A549 (cell line): Measurements from ENCODE around the gene SEMA4D. TPM values are rescaled to one million over a fixed set of nuclear protein-coding genes. Genes with fewer than 3 reads are reported as not detected.

Source experiments
- ATAC-seq, 2 experiments: fragments of 200-7000 bp in 1 of 2; fragments of >200 bp in 1 of 2; cut with Nextera tagmentation in 1 of 2; cut with Tn5 transposase in 1 of 2; 3 replicates each; pipeline versions ENCODE4 v1.8.0 to v1.9.1; 2018 to 2020; ENCODE audit warnings: mild to moderate bottlenecking in 1 of 2, moderate library complexity in 1 of 2
- CTCF ChIA-PET: fragments of 300-600 bp; sonication (Branson Sonifier 250); formaldehyde crosslinking; extraction: SDS; loops from one replicate; lab custom pipeline; 2021; ENCODE audit warnings: antibody characterized with exemption, inconsistent platforms; lab: Yijun Ruan, JAX
- POLR2A ChIA-PET: fragments of 350-600 bp; formaldehyde crosslinking; extraction: SDS; loops from one replicate; lab custom pipeline; 2021; ENCODE audit warnings: antibody characterized with exemption, inconsistent platforms; lab: Yijun Ruan, JAX
- DNase-seq, 2 experiments: peaks; one replicate each; pipeline versions ENCODE4 v3.0.0 to v3.0.0-alpha.2; 2011 to 2016; ENCODE audit warnings: low read depth in 1 of 2, low spot score in 1 of 2
- FAIRE-seq: peaks from 2 replicates; lab custom pipeline; 2011; peaks lifted over from hg19 to GRCh38; lab: Jason Lieb, UNC
- H3K27ac ChIP-seq, 2 experiments: fragments of >200 bp; sonication (Bioruptor Twin); formaldehyde crosslinking; 3 replicates each; pipeline ENCODE4 v1.5.1; 2016 to 2017
- H3K4me1 ChIP-seq: fragments of >200 bp; sonication (Bioruptor Twin); formaldehyde crosslinking; 3 replicates; pipeline ENCODE4 v1.6.1; 2016
- H3K4me2 ChIP-seq: fragments of >200 bp; sonication (Bioruptor Twin); formaldehyde crosslinking; 3 replicates; pipeline ENCODE4 v1.6.1; 2016
- H3K4me3 ChIP-seq: fragments of >200 bp; sonication (Bioruptor Twin); formaldehyde crosslinking; 3 replicates; pipeline ENCODE4 v1.5.1; 2016
- H3K9me3 ChIP-seq: fragments of >200 bp; sonication (Bioruptor Twin); formaldehyde crosslinking; 3 replicates; pipeline ENCODE4 v1.6.1; 2016
- CBX2 ChIP-seq: fragments of 200-600 bp; sonication (generic); IDR thresholded peaks from 2 replicates; pipeline ENCODE4 v1.6.1; 2016; ENCODE audit warnings: low read depth, mild to moderate bottlenecking, borderline replicate concordance
- CBX8 ChIP-seq: fragments of 200-600 bp; sonication (generic); IDR thresholded peaks from 2 replicates; pipeline ENCODE4 v1.6.1; 2016
- ELK1 ChIP-seq: fragments of 150-350 bp; IDR thresholded peaks from 2 replicates; pipeline ENCODE4 v1.6.1; 2014; ENCODE audit warnings: low read depth, mild to moderate bottlenecking, low read length
- ESRRA ChIP-seq: fragments of 150-350 bp; IDR thresholded peaks from 2 replicates; pipeline ENCODE4 v1.6.1; 2014; ENCODE audit warnings: mild to moderate bottlenecking, low read length, borderline replicate concordance
- FOSL2 ChIP-seq, 2 experiments: fragments of 450-650 bp in 1 of 2; fragments of >200 bp in 1 of 2; sonication (Bioruptor Twin) in 1 of 2; formaldehyde crosslinking; IDR thresholded peaks; 2 replicates each; pipeline versions ENCODE4 v1.5.0 to v1.6.1; 2016 to 2020; ENCODE audit warnings: mild to moderate bottlenecking in 1 of 2, moderate library complexity in 1 of 2
- GATA3 ChIP-seq: IDR thresholded peaks from 2 replicates; pipeline ENCODE4 v1.6.1; 2012; ENCODE audit warnings: borderline replicate concordance
- HEYL ChIP-seq: fragments of 250-450 bp; sonication (Bioruptor Pico); IDR thresholded peaks from 2 replicates; pipeline ENCODE4 v1.8.0; 2021; ENCODE audit warnings: mild to moderate bottlenecking, moderate library complexity
- HOXA7 ChIP-seq: fragments of 250-450 bp; sonication (Bioruptor Pico); IDR thresholded peaks from 2 replicates; pipeline ENCODE4 v1.5.0; 2020; ENCODE audit warnings: mild to moderate bottlenecking, moderate library complexity
- HOXB5 ChIP-seq: fragments of 250-450 bp; sonication (Bioruptor Pico); IDR thresholded peaks from 2 replicates; pipeline ENCODE4 v1.5.0; 2020; ENCODE audit warnings: mild to moderate bottlenecking, moderate library complexity
- MYC ChIP-seq: IDR thresholded peaks from 2 replicates; pipeline ENCODE4 v1.6.1; 2012; ENCODE audit warnings: mild to moderate bottlenecking, inconsistent platforms, low read length, improper control_type of control experiment, borderline replicate concordance
- NFE2L2 ChIP-seq: fragments of 150-350 bp; conservative IDR thresholded peaks from 2 replicates; pipeline ENCODE4 v1.6.1; 2014; ENCODE audit warnings: low read length
- PHF8 ChIP-seq: fragments of 200-600 bp; sonication (generic); IDR thresholded peaks from 2 replicates; pipeline ENCODE4 v1.6.1; 2016; ENCODE audit warnings: low read depth, mild to moderate bottlenecking, antibody characterized with exemption, moderate library complexity, borderline replicate concordance
- POLR2AphosphoS2 ChIP-seq: conservative IDR thresholded peaks from 2 replicates; pipeline ENCODE4 v1.6.1; 2012; ENCODE audit warnings: low read length, improper control_type of control experiment, inconsistent platforms
- RFX5 ChIP-seq: fragments of 450-650 bp; IDR thresholded peaks from 2 replicates; pipeline ENCODE4 v1.7.1; 2014; ENCODE audit warnings: antibody characterized with exemption, mild to moderate bottlenecking, moderate library complexity
- RNF2 ChIP-seq: fragments of 200-600 bp; sonication (generic); IDR thresholded peaks from 2 replicates; pipeline ENCODE4 v1.6.1; 2016; ENCODE audit warnings: low read depth, mild to moderate bottlenecking, antibody characterized with exemption, moderate library complexity, borderline replicate concordance
- SMC3 ChIP-seq: fragments of >200 bp; sonication (Bioruptor Twin); formaldehyde crosslinking; IDR thresholded peaks from 3 replicates; pipeline ENCODE4 v1.6.1; 2018; ENCODE audit warnings: inconsistent platforms
- ZC3H11A ChIP-seq: fragments of 450-650 bp; IDR thresholded peaks from 2 replicates; pipeline ENCODE4 v1.6.1; 2014; ENCODE audit warnings: antibody characterized with exemption, mild to moderate bottlenecking
- ZFP36 ChIP-seq: fragments of 450-650 bp; IDR thresholded peaks from 2 replicates; pipeline ENCODE4 v1.6.1; 2014; ENCODE audit warnings: borderline replicate concordance; ENCODE audit not compliant: partially characterized antibody
- ZSCAN20 ChIP-seq: fragments of 250-450 bp; sonication (Bioruptor Pico); IDR thresholded peaks from 2 replicates; pipeline ENCODE4 v1.8.0; 2022; ENCODE audit warnings: mild to moderate bottlenecking, moderate library complexity
- WGBS: methylation state at CpG from one replicate; pipeline ENCODE4 v1.1.6; 2017; ENCODE audit errors: missing lambda C conversion rate; 5-methylcytosine and 5-hydroxymethylcytosine counted together
- polyA plus RNA-seq, 4 experiments: library from polyadenylated mRNA; depleted of rRNA in 3 of 4; stranded (reverse); fragments of >200 nt; fragmentation: RNase III in 1 of 4; extraction: RNeasy Plus Mini Kit Qiagen cat#74134 plus additional on column Dnase treatment in 1 of 4; gene quantifications; 2 replicates in 3 of 4; 3 replicates in 1 of 4; pipeline ENCODE4 v1.2.3, GENCODE V29; 2011 to 2017
- TF ChIP-seq, protein P1 (sequence below): IDR thresholded peaks from 2 replicates; pipeline ENCODE4 v1.6.1; 2012
- TF ChIP-seq, protein P2 (sequence below): IDR thresholded peaks from 2 replicates; pipeline ENCODE4 v1.6.1; 2012; ENCODE audit warnings: low read depth, borderline replicate concordance
- TF ChIP-seq, protein P3 (sequence below): IDR thresholded peaks from 2 replicates; pipeline ENCODE4 v1.6.1; 2012
- TF ChIP-seq, protein P4 (sequence below): fragments of 200-600 bp; sonication (generic); IDR thresholded peaks from 2 replicates; pipeline ENCODE4 v1.6.1; 2016; ENCODE audit warnings: antibody characterized with exemption, mild to moderate bottlenecking, moderate library complexity

Gene SEMA4D
- polyA plus RNA-seq, 2 of the 4 experiments (the other 2 are of a cell fraction): 5.3 to 7.2 TPM

GRCh38 chr9:89364666-89365531 is 133.0 kb downstream of the SEMA4D start:
- TF ChIP-seq, protein P1, sequence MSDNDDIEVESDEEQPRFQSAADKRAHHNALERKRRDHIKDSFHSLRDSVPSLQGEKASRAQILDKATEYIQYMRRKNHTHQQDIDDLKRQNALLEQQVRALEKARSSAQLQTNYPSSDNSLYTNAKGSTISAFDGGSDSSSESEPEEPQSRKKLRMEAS: no peak
- no peak for TF ChIP-seq HEYL (CRISPR knock-in tag)
- no peak for TF ChIP-seq CBX8
- TF ChIP-seq ZC3H11A: no peak
- TF ChIP-seq, protein P2, sequence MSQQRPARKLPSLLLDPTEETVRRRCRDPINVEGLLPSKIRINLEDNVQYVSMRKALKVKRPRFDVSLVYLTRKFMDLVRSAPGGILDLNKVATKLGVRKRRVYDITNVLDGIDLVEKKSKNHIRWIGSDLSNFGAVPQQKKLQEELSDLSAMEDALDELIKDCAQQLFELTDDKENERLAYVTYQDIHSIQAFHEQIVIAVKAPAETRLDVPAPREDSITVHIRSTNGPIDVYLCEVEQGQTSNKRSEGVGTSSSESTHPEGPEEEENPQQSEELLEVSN: no peak
- TF ChIP-seq ZSCAN20 (CRISPR knock-in tag): no peak
- TF ChIP-seq ZFP36: no peak
- no peak overlapping the region for H3K4me3 ChIP-seq
- CTCF ChIA-PET: interaction anchor here (1.3 kb wide), 1 partner anchor 11 kb away, joined by 4 read pairs; no protein-coding TSS in a partner anchor
- FAIRE-seq (no peak), ATAC-seq (peak in 1 of 2 experiments; percentile 11; a peak in 1 of 6 replicates), DNase-seq (no peak)
- POLR2A ChIA-PET: no interaction called here
- no peak overlapping the region for H3K4me2 ChIP-seq
- WGBS: 89% methylated on average over 12 of the region's 17 CpGs
- no peaks in the 10 kb centered on the region for H3K4me1 ChIP-seq
- no peak overlapping the region for H3K27ac ChIP-seq
- no peaks in the 10 kb centered on the region for H3K9me3 ChIP-seq

- ChIA-PET POLR2A (no interaction called here), CTCF (interaction anchor here (1.3 to 2.6 kb wide), 3 partner anchors 10 to 40 kb away, joined by 3 to 9 read pairs (median 4); no protein-coding TSS in a partner anchor)
- no peak for DNase-seq
- 94% methylated on average over 9 of the region's 9 CpGs for WGBS
- no peak overlapping the region for H3K4me2 ChIP-seq
- no peak for FAIRE-seq
- H3K27ac ChIP-seq: no peak overlapping the region
- no peaks in the 10 kb centered on the region for H3K4me1 ChIP-seq
- no peaks in the 10 kb centered on the region for H3K9me3 ChIP-seq
- TF ChIP-seq RFX5 (no peak), MYC (no peak), POLR2AphosphoS2 (no peak), ELK1 (no peak), RNF2 (no peak), HEYL (CRISPR knock-in tag) (no peak), NFE2L2 (no peak), HOXA7 (CRISPR knock-in tag) (no peak), SMC3 (no peak), CBX8 (no peak), ESRRA (no peak), GATA3 (no peak), HOXB5 (CRISPR knock-in tag) (no peak), PHF8 (no peak), ZC3H11A (no peak), CBX2 (no peak), FOSL2 (IDR thresholded peaks at IDR 0.05) (no peak), FOSL2 (CRISPR knock-in tag; IDR thresholded peaks at IDR 0.05) (no peak)
- TF ChIP-seq, protein P3, sequence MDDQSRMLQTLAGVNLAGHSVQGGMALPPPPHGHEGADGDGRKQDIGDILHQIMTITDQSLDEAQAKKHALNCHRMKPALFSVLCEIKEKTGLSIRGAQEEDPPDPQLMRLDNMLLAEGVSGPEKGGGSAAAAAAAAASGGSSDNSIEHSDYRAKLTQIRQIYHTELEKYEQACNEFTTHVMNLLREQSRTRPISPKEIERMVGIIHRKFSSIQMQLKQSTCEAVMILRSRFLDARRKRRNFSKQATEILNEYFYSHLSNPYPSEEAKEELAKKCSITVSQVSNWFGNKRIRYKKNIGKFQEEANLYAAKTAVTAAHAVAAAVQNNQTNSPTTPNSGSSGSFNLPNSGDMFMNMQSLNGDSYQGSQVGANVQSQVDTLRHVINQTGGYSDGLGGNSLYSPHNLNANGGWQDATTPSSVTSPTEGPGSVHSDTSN: no peak
- TF ChIP-seq, protein P2: no peak
- TF ChIP-seq, protein P4, sequence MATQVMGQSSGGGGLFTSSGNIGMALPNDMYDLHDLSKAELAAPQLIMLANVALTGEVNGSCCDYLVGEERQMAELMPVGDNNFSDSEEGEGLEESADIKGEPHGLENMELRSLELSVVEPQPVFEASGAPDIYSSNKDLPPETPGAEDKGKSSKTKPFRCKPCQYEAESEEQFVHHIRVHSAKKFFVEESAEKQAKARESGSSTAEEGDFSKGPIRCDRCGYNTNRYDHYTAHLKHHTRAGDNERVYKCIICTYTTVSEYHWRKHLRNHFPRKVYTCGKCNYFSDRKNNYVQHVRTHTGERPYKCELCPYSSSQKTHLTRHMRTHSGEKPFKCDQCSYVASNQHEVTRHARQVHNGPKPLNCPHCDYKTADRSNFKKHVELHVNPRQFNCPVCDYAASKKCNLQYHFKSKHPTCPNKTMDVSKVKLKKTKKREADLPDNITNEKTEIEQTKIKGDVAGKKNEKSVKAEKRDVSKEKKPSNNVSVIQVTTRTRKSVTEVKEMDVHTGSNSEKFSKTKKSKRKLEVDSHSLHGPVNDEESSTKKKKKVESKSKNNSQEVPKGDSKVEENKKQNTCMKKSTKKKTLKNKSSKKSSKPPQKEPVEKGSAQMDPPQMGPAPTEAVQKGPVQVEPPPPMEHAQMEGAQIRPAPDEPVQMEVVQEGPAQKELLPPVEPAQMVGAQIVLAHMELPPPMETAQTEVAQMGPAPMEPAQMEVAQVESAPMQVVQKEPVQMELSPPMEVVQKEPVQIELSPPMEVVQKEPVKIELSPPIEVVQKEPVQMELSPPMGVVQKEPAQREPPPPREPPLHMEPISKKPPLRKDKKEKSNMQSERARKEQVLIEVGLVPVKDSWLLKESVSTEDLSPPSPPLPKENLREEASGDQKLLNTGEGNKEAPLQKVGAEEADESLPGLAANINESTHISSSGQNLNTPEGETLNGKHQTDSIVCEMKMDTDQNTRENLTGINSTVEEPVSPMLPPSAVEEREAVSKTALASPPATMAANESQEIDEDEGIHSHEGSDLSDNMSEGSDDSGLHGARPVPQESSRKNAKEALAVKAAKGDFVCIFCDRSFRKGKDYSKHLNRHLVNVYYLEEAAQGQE: no peak
- ATAC-seq: no peak
- no peak overlapping the region for H3K4me3 ChIP-seq
These were observed 133.8 kb downstream of the SEMA4D start for GRCh38 chr9:89363921-89364665.
